Measurements from ENCODE around the gene CDC42.
A peak's percentile ranks its signal among the peaks of the same experiment; 100 is the strongest.

Gene CDC42

DNA sequence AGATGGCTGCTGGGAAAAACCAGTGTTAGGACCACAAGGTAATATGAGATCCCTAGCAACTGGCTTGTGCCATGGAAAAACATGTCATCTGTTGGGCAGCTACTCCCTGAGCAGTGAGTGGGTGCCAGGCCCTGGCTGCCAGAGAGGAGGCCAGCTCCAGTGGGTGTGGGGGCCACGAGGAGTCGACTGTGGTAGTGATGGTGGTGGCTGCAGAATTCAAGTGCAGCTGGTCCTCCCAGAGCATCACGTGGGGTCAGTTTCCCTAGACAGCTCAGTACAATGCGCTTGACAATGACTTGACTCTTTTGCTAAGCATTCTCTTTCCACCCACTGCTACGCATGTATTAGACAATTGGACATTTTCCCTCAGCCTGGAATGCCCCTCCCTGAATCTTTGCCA, 14.5 kb upstream of the CDC42 start:
- DNase-seq, result no peak

DNA sequence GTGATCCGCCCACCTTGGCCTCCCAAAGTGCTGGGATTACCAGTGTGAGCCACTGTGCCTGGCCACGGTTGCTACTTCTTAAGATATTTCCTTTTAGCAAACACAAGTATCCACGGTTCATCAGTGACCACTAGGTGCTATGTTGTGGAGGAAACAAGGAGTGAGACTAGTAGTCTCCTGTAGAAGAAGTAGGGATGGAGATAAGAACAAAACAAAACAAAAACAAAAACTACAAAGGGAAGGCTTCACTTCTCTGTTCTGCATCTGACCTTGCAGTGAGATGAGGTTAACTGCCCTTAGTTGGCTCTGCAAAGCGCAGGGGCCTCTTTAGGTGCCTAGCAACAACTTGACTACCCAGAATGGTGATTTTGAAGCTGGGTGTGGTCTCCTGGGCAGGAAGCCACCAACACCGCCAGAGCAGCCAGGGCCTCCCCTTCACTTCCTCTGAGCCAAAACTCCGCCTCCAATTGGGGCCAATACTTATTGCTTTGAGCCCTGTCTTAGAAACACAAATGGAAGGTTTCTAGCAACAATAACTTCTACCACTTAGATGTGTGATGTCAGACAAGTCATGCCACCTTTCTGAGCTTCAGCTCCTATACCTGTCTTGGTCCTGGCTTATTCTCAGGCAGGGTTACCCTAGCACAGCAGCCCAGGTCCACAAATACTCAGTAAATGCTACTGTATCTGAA, 12.8 kb upstream of the CDC42 start:
- peak; percentile 64 to 79 for DNase-seq

- no peak for DNase-seq
Observed at GRCh38 chr1:22040286-22040623, 12.3 kb upstream of the CDC42 start.

- DNase-seq, result no peak
Observed at GRCh38 chr1:22041505-22041904, 11.0 kb upstream of the CDC42 start.

GRCh38 chr1:22043198-22043769, 9.2 kb upstream of the CDC42 start:
- DNase-seq, result no peak

- DNase-seq, result no peak
Observed at GRCh38 chr1:22044690-22045420, 7.7 kb upstream of the CDC42 start.

- DNase-seq, result no peak
Observed at GRCh38 chr1:22045604-22046228, 6.8 kb upstream of the CDC42 start.

DNA sequence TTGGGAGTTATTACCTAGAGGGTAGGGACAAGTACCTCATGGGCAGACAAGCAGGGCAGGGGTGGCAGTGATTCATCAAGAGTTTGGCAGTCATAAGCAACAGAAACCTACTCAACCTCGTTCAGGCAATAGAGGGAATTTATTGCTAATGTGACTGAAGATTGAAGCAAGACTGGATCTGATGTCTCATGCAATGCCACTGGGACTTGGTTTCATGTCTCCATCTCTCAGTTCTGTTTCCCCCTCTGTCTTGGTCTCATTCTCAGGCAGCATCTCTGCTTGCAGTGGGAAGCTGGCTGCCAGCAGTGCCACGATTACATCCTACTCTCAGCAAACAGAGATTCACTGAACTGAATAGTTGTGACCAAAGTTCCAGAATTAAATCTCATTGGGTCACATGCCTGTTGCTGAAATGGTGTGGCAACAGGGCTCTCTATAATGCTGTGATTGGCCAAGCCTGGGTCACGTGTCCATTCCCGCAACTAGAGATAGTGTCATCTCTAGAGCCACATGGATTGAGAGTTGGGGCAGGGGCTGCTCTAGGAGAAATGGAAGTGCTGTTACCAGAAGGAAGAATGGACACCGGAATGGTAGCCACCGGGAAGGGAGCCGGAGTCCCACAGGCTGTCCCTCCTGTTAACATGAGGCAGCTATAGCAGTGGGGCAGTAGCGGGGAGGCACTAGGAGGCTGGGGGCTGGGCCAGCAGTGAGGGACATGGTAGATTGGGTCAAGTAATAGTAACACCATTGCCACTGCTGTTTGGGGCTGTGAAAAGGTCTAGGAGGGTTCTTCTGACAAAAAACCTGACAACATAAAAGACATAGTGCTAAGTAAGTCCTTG, 3.9 kb upstream of the CDC42 start:
- DNase-seq, result peak; percentile 28 to 50

GRCh38 chr1:22050330-22050729, 2.2 kb upstream of the CDC42 start:
- DNase-seq, result no peak

- no peak for DNase-seq
Observed at GRCh38 chr1:22051607-22052114, 848 bp upstream of the CDC42 start.

GRCh38 chr1:22053017-22053860, 730 bp downstream of the CDC42 start:
- peak in 1 of 2 experiments; percentile 43 for DNase-seq

GRCh38 chr1:22053861-22054770, 1.6 kb downstream of the CDC42 start:
- no peak for DNase-seq

DNA sequence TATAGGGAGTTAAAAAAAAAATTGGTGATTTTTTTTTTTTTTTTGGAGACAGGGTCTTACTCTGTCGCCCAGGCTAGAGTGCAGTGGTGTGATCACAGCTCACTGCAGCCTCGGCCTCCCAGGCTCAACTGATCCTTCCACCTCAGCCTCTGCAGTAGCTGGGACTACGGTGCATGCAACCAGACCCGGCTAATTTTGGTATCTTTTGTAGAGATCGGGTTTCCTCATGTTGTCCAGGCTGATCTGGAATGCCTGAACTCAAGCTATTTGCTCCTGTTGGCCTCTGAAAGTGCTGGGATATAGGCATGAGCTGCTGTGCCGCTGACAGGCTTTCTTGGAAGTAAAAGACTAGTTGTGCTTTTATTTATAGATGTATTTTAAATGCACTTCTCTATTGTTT, 3.0 kb downstream of the CDC42 start:
- no peak for DNase-seq

- no peak for DNase-seq
Observed at GRCh38 chr1:22056043-22056442, 3.5 kb downstream of the CDC42 start.

GRCh38 chr1:22056936-22057335, 4.4 kb downstream of the CDC42 start:
- DNase-seq, result no peak

DNA sequence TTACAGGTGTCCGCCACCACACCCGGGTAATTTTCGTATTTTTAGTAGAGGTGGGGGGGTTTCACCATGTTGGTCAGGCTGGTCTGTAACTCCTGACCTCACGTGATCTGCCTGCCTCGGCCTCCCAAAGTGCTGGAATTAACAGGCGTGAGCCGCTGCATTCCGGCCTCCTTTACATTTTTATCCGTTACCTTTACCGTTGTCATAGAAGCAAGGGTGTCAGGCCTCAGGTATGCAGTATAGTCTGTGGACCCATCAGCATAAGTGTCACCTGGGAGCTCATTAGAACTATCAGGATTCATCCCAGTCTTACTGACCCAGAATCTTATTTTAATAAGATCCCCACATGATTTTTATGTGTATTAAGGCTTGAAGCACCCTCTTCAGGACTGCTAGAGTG, 5.4 kb downstream of the CDC42 start:
- DNase-seq, result no peak

DNA sequence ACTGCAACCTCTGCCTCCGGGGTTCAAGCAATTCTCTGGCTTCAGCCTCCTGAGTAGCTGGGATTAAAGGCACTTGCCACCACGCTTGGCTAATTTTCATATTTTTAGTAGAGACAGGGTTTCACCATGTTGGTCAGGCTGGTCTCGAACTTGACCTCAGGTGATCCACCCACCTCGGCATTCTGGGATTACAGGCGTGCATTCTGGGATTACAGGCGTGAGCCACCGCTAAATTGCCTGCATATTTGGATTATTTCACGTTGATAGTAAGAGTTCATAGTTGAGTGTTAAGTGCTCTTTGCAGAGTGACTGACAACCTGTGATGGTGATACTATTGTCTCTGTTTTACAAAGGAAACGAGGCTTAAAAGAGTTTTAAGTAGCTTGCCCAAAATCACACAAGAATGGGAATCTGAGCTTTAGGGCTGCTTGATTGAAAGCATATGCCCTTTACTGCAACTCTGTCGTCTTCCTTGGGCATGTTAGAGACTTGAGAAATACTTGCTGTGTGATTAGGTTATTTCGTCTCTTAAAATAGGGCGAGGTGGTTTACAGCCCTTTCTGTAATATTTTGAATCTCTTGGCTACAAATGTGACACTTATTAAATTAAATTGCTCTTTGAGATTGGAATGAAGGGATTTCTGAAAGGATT, 12.4 kb downstream of the CDC42 start:
- DNase-seq, result no peak

DNA sequence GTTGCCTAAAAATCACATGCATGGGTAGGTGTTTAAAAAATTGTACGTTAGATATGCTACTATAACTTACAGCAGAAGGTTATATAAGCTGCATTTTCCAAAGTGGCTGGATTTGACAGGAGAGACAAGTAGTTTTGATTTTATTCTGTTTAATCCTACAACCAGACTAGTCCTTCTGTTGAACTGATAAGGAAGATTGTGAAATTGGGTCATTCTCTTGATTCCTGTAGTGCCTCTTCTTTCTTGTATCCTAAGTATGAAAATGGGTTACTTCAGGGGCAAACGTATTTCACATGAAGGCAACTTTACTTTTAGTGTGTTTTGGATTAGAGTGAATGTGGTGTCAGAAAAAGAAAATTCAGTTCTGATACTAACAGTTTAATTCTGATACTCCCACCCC, 19.0 kb downstream of the CDC42 start:
- no peak for DNase-seq

DNA sequence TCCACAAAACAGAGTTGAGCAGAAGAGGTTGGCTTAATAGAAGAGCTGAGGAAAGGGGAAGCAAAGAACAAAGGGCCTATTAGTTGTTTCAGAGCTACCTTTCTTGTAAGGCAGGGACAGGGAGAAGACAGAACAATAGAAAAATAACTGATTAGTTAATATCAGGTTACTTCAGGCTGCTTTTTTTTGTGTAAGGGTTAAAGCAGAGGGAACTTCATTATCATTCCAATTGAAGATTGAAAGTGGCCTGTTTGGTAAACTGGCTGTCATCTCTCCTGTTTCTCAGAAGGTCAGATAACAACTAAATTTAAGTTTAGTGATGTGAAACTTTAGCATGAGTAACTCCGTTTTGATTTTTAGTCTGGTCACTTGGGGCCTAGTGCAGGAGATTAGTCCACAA, 22.3 kb downstream of the CDC42 start:
- no peak for DNase-seq

GRCh38 chr1:22075718-22076117, 23.2 kb downstream of the CDC42 start:
- no peak for DNase-seq
